Mammary epithelial cell (primary cell): ENCODE measurements around the gene APBA2.

Source experiments
- EZH2 ChIP-seq: IDR thresholded peaks from 2 replicates; pipeline ENCODE4 v1.6.1; 2012; ENCODE audit warnings: low read length, inconsistent platforms, borderline replicate concordance
- TF ChIP-seq, protein P1 (sequence below), 2 donors: IDR thresholded peaks in 1 of 2; conservative IDR thresholded peaks in 1 of 2; 2 replicates each; pipeline ENCODE4 v1.5.1; 2011 to 2012; ENCODE audit warnings: inconsistent platforms in 2 of 2, low read length in 2 of 2, mild to moderate bottlenecking in 2 of 2, control low read depth in 1 of 2, low read depth in 1 of 2; ENCODE audit not compliant: insufficient read depth in 1 of 2; ENCODE audit errors: extremely low read depth in 1 of 2

DNA sequence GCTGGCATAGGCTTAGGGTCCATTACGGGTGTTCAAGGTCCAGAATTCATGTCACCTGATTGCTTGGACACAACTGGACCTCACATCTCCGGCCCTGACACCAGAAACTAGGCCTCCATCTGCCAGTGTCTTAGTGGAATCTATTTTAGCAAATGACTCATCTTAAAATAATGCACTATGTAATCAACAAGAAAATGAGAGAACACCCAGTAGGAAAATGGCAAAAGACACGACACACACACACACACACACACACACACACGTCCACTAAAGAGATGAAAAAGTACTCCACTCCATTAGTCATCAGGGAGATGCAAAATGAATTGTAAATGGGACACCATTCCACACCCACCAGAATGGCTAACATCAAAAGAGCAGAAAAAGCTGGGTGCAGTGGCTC, 11.2 kb downstream of the APBA2 start:
- TF ChIP-seq, protein P1, sequence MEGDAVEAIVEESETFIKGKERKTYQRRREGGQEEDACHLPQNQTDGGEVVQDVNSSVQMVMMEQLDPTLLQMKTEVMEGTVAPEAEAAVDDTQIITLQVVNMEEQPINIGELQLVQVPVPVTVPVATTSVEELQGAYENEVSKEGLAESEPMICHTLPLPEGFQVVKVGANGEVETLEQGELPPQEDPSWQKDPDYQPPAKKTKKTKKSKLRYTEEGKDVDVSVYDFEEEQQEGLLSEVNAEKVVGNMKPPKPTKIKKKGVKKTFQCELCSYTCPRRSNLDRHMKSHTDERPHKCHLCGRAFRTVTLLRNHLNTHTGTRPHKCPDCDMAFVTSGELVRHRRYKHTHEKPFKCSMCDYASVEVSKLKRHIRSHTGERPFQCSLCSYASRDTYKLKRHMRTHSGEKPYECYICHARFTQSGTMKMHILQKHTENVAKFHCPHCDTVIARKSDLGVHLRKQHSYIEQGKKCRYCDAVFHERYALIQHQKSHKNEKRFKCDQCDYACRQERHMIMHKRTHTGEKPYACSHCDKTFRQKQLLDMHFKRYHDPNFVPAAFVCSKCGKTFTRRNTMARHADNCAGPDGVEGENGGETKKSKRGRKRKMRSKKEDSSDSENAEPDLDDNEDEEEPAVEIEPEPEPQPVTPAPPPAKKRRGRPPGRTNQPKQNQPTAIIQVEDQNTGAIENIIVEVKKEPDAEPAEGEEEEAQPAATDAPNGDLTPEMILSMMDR (conservative IDR thresholded peaks at IDR 0.05 in 1 of 2, IDR thresholded peaks at IDR 0.05 in 1 of 2; ENCODE audit: extremely low read depth in 1 of 2, insufficient read depth in 1 of 2, low read depth in 1 of 2, low read length in 2 of 2), result no peak
- TF ChIP-seq EZH2, result no peak
